ENCODE data around the gene LRWD1. TPM values are rescaled to one million over a fixed set of nuclear protein-coding genes. Genes with fewer than 3 reads are reported as not detected.

The LRWD1 gene
- total and polyA plus RNA-seq, 2 of the 13 experiments (the other 11 are each of a cell fraction or from before 2014, with no cell fraction given): 8.5 to 16.3 TPM

DNA sequence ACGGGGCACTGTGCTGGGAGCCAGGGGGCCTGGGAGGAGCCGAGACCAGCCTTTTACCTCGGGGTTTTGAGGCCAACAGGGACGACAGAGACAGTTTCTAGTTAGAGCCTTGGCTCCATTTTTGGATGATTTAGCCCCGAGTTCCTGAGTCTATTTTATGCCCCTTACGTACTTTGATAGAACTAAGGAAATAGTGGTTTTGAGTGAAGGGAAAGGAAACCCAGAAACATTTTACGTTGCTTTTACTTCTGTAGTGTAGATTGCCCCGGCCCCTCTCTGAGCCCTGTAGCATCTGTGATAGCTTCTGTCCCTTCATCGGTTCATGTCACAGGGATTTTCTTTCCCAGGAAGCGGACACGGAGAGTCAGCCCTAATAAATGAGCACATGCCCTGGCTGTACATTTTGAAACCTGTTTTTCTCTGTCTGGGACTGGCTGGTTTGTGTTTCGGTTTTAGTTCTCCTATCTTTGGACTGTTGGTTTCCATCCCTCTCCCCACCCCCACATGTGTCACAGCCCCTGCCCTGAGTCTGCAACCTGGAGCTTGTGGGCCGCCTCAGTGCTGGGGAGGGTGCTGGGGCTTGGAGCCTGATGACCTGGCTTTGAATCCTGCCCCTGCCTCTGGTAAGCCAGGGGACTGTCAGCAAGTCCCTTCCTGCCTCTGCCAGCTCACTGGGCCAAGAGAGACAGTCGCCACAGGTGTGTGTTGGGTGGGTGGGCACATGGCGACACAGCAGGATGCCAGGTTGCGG is 38.3 kb upstream of the LRWD1 start:
- ATAC-seq: no peak
- FAIRE-seq: no peak
- no peak for TF ChIP-seq CAMTA2 (CRISPR knock-in tag; IDR thresholded peaks at IDR 0.05; ENCODE audit: borderline replicate concordance)
- no peak for TF ChIP-seq PRPF4 (IDR thresholded peaks at IDR 0.05; ENCODE audit: low read depth, low read length, poor library complexity, severe bottlenecking)
- TF ChIP-seq, protein P1, sequence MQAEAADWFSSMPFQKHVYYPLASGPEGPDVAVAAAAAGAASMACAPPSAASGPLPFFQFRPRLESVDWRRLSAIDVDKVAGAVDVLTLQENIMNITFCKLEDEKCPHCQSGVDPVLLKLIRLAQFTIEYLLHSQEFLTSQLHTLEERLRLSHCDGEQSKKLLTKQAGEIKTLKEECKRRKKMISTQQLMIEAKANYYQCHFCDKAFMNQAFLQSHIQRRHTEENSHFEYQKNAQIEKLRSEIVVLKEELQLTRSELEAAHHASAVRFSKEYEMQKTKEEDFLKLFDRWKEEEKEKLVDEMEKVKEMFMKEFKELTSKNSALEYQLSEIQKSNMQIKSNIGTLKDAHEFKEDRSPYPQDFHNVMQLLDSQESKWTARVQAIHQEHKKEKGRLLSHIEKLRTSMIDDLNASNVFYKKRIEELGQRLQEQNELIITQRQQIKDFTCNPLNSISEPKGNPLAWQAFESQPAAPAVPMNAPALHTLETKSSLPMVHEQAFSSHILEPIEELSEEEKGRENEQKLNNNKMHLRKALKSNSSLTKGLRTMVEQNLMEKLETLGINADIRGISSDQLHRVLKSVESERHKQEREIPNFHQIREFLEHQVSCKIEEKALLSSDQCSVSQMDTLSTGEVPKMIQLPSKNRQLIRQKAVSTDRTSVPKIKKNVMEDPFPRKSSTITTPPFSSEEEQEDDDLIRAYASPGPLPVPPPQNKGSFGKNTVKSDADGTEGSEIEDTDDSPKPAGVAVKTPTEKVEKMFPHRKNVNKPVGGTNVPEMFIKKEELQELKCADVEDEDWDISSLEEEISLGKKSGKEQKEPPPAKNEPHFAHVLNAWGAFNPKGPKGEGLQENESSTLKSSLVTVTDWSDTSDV (CRISPR knock-in tag; IDR thresholded peaks at IDR 0.05): no peak
- no peak for TF ChIP-seq ZNF724P (CRISPR knock-in tag; IDR thresholded peaks at IDR 0.05; ENCODE audit: borderline replicate concordance)
- no peak for TF ChIP-seq MED13 (CRISPR knock-in tag; IDR thresholded peaks at IDR 0.05)
- TF ChIP-seq ATF7 (IDR thresholded peaks at IDR 0.05): no peak
- no peak for TF ChIP-seq ATF7 (CRISPR knock-in tag; IDR thresholded peaks at IDR 0.05)
- TF ChIP-seq ATF7-NPFF (CRISPR knock-in tag; IDR thresholded peaks at IDR 0.05; ENCODE audit: low read depth): no peak
- no peak for TF ChIP-seq HOXA7 (CRISPR knock-in tag; IDR thresholded peaks at IDR 0.05)
- TF ChIP-seq, protein P2, sequence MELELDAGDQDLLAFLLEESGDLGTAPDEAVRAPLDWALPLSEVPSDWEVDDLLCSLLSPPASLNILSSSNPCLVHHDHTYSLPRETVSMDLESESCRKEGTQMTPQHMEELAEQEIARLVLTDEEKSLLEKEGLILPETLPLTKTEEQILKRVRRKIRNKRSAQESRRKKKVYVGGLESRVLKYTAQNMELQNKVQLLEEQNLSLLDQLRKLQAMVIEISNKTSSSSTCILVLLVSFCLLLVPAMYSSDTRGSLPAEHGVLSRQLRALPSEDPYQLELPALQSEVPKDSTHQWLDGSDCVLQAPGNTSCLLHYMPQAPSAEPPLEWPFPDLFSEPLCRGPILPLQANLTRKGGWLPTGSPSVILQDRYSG (CRISPR knock-in tag; IDR thresholded peaks at IDR 0.05): no peak
- TF ChIP-seq, protein P3, sequence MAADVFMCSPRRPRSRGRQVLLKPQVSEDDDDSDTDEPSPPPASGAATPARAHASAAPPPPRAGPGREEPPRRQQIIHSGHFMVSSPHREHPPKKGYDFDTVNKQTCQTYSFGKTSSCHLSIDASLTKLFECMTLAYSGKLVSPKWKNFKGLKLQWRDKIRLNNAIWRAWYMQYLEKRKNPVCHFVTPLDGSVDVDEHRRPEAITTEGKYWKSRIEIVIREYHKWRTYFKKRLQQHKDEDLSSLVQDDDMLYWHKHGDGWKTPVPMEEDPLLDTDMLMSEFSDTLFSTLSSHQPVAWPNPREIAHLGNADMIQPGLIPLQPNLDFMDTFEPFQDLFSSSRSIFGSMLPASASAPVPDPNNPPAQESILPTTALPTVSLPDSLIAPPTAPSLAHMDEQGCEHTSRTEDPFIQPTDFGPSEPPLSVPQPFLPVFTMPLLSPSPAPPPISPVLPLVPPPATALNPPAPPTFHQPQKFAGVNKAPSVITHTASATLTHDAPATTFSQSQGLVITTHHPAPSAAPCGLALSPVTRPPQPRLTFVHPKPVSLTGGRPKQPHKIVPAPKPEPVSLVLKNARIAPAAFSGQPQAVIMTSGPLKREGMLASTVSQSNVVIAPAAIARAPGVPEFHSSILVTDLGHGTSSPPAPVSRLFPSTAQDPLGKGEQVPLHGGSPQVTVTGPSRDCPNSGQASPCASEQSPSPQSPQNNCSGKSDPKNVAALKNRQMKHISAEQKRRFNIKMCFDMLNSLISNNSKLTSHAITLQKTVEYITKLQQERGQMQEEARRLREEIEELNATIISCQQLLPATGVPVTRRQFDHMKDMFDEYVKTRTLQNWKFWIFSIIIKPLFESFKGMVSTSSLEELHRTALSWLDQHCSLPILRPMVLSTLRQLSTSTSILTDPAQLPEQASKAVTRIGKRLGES (CRISPR knock-in tag; IDR thresholded peaks at IDR 0.05; ENCODE audit: borderline replicate concordance): no peak
- TF ChIP-seq, protein P4, sequence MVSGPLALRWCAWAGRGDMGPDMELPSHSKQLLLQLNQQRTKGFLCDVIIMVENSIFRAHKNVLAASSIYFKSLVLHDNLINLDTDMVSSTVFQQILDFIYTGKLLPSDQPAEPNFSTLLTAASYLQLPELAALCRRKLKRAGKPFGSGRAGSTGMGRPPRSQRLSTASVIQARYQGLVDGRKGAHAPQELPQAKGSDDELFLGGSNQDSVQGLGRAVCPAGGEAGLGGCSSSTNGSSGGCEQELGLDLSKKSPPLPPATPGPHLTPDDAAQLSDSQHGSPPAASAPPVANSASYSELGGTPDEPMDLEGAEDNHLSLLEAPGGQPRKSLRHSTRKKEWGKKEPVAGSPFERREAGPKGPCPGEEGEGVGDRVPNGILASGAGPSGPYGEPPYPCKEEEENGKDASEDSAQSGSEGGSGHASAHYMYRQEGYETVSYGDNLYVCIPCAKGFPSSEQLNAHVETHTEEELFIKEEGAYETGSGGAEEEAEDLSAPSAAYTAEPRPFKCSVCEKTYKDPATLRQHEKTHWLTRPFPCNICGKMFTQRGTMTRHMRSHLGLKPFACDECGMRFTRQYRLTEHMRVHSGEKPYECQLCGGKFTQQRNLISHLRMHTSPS (CRISPR knock-in tag; IDR thresholded peaks at IDR 0.05; ENCODE audit: low read depth): no peak
- Histone ChIP-seq H2AFZ (ENCODE audit: low read length) (no peak overlapping the region), H4K20me1 (ENCODE audit: insufficient read depth, low read length) (no peaks in the 10 kb centered on the region), H3K27me3 (ENCODE audit: control insufficient read depth in 1 of 2, insufficient read depth in 2 of 2, low read length in 2 of 2) (no peaks in the 10 kb centered on the region), H3K79me2 (ENCODE audit: insufficient read depth, low read length) (no peaks in the 10 kb centered on the region), H3K9ac (ENCODE audit: insufficient read depth, low read depth, low read length) (no peak overlapping the region), H3K4me3 (replicated peaks in 1 of 3; ENCODE audit: insufficient read depth in 1 of 3, low read depth in 2 of 3, low read length in 3 of 3) (no peak overlapping the region), H3K36me3 (replicated peaks in 1 of 2; ENCODE audit: control insufficient read depth in 1 of 2, insufficient read depth in 2 of 2, low read length in 2 of 2) (peaks cover 19 to 47% of the 10 kb centered on the region in 2 experiments; a peak in 4 of 5 replicates), H3K4me2 (ENCODE audit: low read depth, low read length) (no peak overlapping the region), H3K27ac (ENCODE audit: extremely low read length, insufficient read depth, low read length) (no peak overlapping the region), H3K9me3 (ENCODE audit: low read length) (no peaks in the 10 kb centered on the region), H3K4me1 (ENCODE audit: insufficient read depth, low read length) (peaks cover 7% of the 10 kb centered on the region)
- ChIA-PET CTCF (ENCODE audit: low intra/inter-chr PET ratio, low total read pairs) (no interaction called here), POLR2A (no interaction called here)
- no TSS peak for BruUV-seq (replicated peaks)
- 97% methylated on average over 16 of the region's 16 CpGs for WGBS (ENCODE audit: low lambda C conversion rate)
- in situ Hi-C loops (cut with HindIII; ENCODE audit: extremely low pct_ligation_motif_present, low pct_unique_long_range_greater_than_20kb): no loop called here
- no peak for DNase-seq (ENCODE audit: low spot score)
- intact Hi-C loops (cut with micrococcal nuclease; ENCODE audit: unreplicated experiment): no loop called here
